Body of pancreas (tissue), 4 donors: ENCODE measurements around the gene DPYSL4. TPM values are rescaled to one million over a fixed set of nuclear protein-coding genes. Genes with fewer than 3 reads are reported as not detected.

Experiments used
- ATAC-seq: fragments of 150-250 bp; one replicate; pipeline ENCODE4 v1.9.1; 2016
- DNase-seq, 4 donors: peaks; one replicate each; pipeline ENCODE4 v3.0.0-alpha.2; 2019
- H3K27ac ChIP-seq, 4 donors: fragments of 200-600 bp; sonication (generic); 1 replicate in 3 of 4; 2 replicates in 1 of 4; pipeline versions ENCODE4 v1.5.1 to v1.6.1; 2016 to 2019; ENCODE audit warnings: mild to moderate bottlenecking in 1 of 4, mixed read lengths in 1 of 4, moderate library complexity in 1 of 4
- H3K27me3 ChIP-seq, 2 donors: fragments of 200-600 bp; sonication (generic); one replicate each; pipeline ENCODE4 v1.6.0; 2016; ENCODE audit warnings: mild to moderate bottlenecking in 1 of 2
- H3K36me3 ChIP-seq, 2 donors: fragments of 200-600 bp; sonication (generic); replicated peaks in 1 of 2; 2 replicates each; pipeline ENCODE4 v1.5.1; 2016; ENCODE audit warnings: low read depth in 2 of 2; ENCODE audit not compliant: insufficient read depth in 1 of 2
- H3K4me1 ChIP-seq: fragments of 200-600 bp; sonication (generic); one replicate; pipeline ENCODE4 v1.6.0; 2016
- H3K4me3 ChIP-seq, 2 donors: fragments of 200-600 bp; sonication (generic); 1 replicate in 1 of 2; 2 replicates in 1 of 2; pipeline ENCODE4 v1.5.1; 2016 to 2019
- H3K9me3 ChIP-seq, 3 donors: fragments of 200-600 bp; sonication (generic); 1 replicate in 2 of 3; 2 replicates in 1 of 3; pipeline ENCODE4 v1.5.1; 2016
- POLR2A ChIP-seq, 3 donors: fragments of 450-650 bp; IDR thresholded peaks; one replicate each; pipeline ENCODE4 v1.6.1; 2016; ENCODE audit warnings: antibody characterized with exemption in 3 of 3, mild to moderate bottlenecking in 2 of 3
- WGBS, 2 donors: methylation state at CpG; one replicate each; pipeline ENCODE4 v1.1.5; 2017; 5-methylcytosine and 5-hydroxymethylcytosine counted together
- intact Hi-C: fragments of 100-400 bp; cut with DNase I; formaldehyde crosslinking; loops from one replicate; pipeline ENCODE4 v1.15.1; 2023
- total RNA-seq, 2 donors: library from RNA; depleted of rRNA; stranded (reverse); fragments of >200 nt; gene quantifications; one replicate each; pipeline ENCODE4 v1.1.0, GENCODE V29; 2016
- TF ChIP-seq, protein P1 (sequence below), 7 experiments: fragments of 450-650 bp in 4 of 7; fragments of 200-600 bp in 3 of 7; sonication (generic) in 3 of 7; IDR thresholded peaks; one replicate each; pipeline ENCODE4 v1.5.1; 2016 to 2019; ENCODE audit warnings: antibody characterized with exemption in 7 of 7

DPYSL4 gene
- total RNA-seq, 2 donors from 2014 or later: 0.52 TPM; not detected in 1

DNA sequence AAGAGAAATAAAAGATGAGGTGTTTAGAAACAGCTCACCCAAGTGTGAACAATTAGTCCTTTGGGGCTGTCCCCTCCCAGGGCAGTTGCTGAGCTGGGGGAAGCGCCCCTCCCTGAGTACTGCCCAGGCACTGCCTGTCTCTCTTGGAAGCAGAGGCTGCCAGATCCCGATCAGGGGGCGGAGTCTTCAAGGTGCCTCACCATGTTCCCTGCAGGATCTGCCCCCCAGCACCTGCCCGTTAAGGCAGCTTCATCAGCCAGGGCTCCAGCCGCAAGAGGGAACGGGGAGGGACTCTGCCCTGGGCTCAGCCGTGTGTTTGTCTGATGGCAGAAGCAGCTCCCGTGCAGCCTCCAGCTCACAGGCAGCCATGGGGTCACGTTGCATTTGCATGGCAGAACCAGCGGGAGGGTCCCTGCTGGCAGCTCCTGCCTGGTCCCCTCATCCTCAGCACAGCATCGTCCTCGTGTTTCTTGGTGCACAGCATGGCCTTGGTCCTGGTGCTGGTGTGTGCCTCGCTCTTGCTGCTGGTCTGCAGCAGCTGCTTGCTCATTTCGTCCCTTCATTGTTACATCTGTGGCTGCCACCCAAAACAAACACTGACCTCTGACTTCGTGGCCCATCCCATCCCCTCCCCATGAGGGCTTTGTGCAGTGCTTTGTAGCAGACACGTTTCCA, 10.7 kb upstream of the DPYSL4 start:
- Histone ChIP-seq H3K4me1 (no peaks in the 10 kb centered on the region), H3K27ac (no peak overlapping the region), H3K27me3 (peaks cover 0 to 8% of the 10 kb centered on the region in 2 donors), H3K4me3 (no peak overlapping the region), H3K36me3 (no peaks in the 10 kb centered on the region), H3K9me3 (no peaks in the 10 kb centered on the region)
- TF ChIP-seq POLR2A (IDR thresholded peaks at IDR 0.05): no peak
- TF ChIP-seq, protein P1, sequence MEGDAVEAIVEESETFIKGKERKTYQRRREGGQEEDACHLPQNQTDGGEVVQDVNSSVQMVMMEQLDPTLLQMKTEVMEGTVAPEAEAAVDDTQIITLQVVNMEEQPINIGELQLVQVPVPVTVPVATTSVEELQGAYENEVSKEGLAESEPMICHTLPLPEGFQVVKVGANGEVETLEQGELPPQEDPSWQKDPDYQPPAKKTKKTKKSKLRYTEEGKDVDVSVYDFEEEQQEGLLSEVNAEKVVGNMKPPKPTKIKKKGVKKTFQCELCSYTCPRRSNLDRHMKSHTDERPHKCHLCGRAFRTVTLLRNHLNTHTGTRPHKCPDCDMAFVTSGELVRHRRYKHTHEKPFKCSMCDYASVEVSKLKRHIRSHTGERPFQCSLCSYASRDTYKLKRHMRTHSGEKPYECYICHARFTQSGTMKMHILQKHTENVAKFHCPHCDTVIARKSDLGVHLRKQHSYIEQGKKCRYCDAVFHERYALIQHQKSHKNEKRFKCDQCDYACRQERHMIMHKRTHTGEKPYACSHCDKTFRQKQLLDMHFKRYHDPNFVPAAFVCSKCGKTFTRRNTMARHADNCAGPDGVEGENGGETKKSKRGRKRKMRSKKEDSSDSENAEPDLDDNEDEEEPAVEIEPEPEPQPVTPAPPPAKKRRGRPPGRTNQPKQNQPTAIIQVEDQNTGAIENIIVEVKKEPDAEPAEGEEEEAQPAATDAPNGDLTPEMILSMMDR (IDR thresholded peaks at IDR 0.05): no peak
- DNase-seq (no peak), ATAC-seq (peak; percentile 12)
- intact Hi-C loops: no loop called here
- WGBS, 2 donors: 12 to 17% methylated on average over 4 to 16 of the region's 16 CpGs

DNA sequence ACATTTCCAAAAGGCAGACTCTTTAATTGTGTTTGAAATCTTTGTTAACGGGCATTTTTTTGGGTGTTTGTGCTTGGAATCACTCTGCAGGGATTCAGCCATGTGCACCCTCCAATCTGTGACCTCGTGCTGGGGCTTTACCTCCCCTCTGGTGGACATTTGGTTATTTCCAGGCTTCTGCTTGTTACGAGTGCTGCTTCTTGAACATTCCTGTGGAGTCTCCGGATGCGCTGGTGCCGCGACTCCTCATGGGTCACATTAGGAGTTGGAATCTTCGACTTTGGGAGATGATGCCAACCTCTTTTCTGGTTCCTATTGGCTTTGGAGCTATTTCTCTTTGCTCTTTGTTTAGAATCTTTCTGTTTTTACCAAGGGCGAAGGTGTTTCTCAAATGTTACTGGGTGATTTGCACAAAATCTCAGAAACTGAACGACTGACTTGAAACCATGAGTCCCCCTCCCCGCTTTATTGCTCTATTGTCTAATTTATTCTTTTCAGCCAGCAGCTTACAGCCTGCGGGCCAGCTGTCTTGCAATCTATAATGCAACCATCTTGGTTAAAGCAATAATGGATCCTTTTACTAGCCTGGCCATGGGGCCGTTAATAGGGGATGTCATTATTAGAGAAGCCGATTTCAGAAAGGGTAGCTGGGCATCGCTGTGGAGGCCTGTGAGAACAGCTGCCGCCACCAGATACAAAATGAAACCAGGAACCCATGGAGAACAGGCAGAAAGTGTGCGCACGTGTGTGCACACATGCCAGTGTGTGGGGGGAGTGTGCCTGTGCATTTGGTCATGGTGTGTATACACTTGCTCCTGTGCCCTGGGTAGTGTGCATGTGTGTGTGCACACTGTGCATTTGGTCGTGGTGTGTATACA, 9.9 kb upstream of the DPYSL4 start:
- peaks cover 0 to 6% of the 10 kb centered on the region in 2 donors for H3K27me3 ChIP-seq
- 53 to 56% methylated on average over 17 to 19 of the region's 19 CpGs for WGBS, 2 donors
- no peak for ATAC-seq

DNA sequence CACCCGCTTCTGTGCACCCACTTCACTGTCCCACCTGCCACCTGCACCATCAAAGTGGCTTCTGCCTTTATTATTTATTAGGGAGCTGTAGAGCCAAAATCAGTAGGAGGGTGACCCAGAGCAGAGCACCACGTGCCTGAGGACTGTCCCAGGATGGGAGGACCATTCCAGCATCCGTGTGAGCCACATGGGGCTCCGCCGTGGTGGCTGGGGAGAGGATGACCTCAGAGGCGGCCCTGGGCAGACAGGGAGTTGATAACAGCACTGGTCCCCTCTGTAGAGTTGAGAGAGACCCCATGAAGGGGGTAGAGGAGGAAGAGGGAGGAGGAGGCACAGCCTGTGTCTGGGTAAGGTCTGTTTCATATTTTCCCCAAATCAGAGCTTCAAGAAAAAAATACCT, 8.7 kb upstream of the DPYSL4 start:
- 62 to 65% methylated on average over 5 to 6 of the region's 6 CpGs for WGBS, 2 donors
- H3K27ac ChIP-seq: no peak overlapping the region
- DNase-seq: no peak
- H3K27me3 ChIP-seq: peaks cover 0 to 6% of the 10 kb centered on the region in 2 donors
- no peak overlapping the region for H3K4me3 ChIP-seq
- ATAC-seq: no peak
- H3K4me1 ChIP-seq: no peaks in the 10 kb centered on the region
- H3K9me3 ChIP-seq: no peaks in the 10 kb centered on the region
- H3K36me3 ChIP-seq: no peaks in the 10 kb centered on the region
- TF ChIP-seq POLR2A (IDR thresholded peaks at IDR 0.05): no peak
- TF ChIP-seq, protein P1 (IDR thresholded peaks at IDR 0.05): no peak
- intact Hi-C loops: no loop called here

More for the DNA sequence above, 9.9 kb upstream of the DPYSL4 start:
- intact Hi-C loops: no loop called here
- no peak for TF ChIP-seq POLR2A (IDR thresholded peaks at IDR 0.05)
- TF ChIP-seq, protein P1 (IDR thresholded peaks at IDR 0.05): no peak
- Histone ChIP-seq H3K4me3 (no peak overlapping the region), H3K9me3 (no peaks in the 10 kb centered on the region), H3K36me3 (no peaks in the 10 kb centered on the region), H3K27ac (no peak overlapping the region), H3K4me1 (no peaks in the 10 kb centered on the region)
- DNase-seq: no peak

DNA sequence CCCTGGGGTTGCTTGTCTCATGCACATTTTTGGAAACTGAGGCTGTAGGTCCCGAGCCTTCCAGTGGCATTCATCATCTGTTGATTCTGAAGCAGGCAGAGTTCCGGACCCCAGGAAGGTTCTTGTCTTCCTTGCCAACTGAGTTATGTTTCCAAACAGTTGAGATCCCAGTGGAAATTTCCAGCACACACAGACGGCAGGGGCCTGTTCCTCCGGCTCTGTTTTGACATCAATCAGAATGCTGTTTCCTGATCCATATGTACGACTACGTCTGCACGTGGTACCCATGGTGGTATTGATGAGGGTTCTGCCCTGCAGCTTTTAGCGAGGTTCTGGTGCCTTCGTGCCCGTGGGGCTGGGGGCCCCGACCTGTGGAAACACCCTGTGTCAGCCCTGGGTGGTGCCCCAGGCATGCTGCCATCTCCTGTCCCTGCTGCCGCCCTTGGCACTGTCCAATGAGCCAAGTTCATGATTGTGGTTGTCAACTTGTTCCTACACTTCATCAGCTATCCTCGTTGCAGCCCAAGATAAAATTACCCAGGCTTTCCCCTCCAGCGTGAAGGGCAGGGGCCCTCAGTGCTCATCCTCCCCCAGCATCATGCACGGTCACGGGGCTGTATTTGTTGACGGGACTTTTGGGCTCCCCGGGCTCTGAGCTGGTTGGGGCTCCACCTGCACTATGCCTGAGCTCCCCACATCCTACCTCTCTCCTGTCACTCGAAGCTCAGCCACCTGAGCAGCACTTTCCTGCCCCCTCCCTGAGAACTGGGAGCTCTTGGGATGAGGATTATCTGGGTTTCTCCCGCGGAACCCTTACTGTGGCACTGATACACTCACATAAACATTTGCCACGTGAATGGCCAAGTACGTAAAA, 7.8 kb upstream of the DPYSL4 start:
- Histone ChIP-seq H3K36me3 (no peaks in the 10 kb centered on the region), H3K4me1 (no peaks in the 10 kb centered on the region), H3K27me3 (peaks cover 0 to 6% of the 10 kb centered on the region in 2 donors), H3K4me3 (no peak overlapping the region), H3K9me3 (no peaks in the 10 kb centered on the region), H3K27ac (no peak overlapping the region)
- intact Hi-C loops: no loop called here
- no peak for TF ChIP-seq POLR2A (IDR thresholded peaks at IDR 0.05)
- TF ChIP-seq, protein P1 (IDR thresholded peaks at IDR 0.05): no peak
- no peak for ATAC-seq
- WGBS, 2 donors: 64 to 72% methylated on average over 12 to 23 of the region's 23 CpGs
- DNase-seq: no peak
